NCI-H748 treated with DMSO at 0.1 percent for 48 hours (cell line): ENCODE results near the gene SIPA1L3.
"Not testable (repeated sequence)": the region's sequence is repeated elsewhere in the genome, so short reads cannot be mapped to it uniquely, and the experiment has no call there.

Source experiments
- DNase-seq: peaks from one replicate; lab custom pipeline; 2025; lab: John Stamatoyannopoulos, UW

Gene SIPA1L3

GRCh38 chr19:37909661-37910199, 2.7 kb downstream of the SIPA1L3 start:
- no peak for DNase-seq

- no peak for DNase-seq
Observed at GRCh38 chr19:37914908-37915307, 7.9 kb downstream of the SIPA1L3 start.

GRCh38 chr19:37920591-37921450, 13.8 kb downstream of the SIPA1L3 start:
- DNase-seq: no peak

GRCh38 chr19:37924573-37924972, 17.6 kb downstream of the SIPA1L3 start:
- not testable (repeated sequence) for DNase-seq

- no peak for DNase-seq
Observed at GRCh38 chr19:37925212-37925611, 18.2 kb downstream of the SIPA1L3 start.

- no peak for DNase-seq
Observed at GRCh38 chr19:37926255-37926654, 19.2 kb downstream of the SIPA1L3 start.

- no peak for DNase-seq
Observed at GRCh38 chr19:37926711-37927110, 19.7 kb downstream of the SIPA1L3 start.

GRCh38 chr19:37928527-37929286, 21.7 kb downstream of the SIPA1L3 start:
- no peak for DNase-seq

GRCh38 chr19:37929355-37929923, 22.4 kb downstream of the SIPA1L3 start:
- no peak for DNase-seq

- DNase-seq: no peak
Observed at GRCh38 chr19:37930416-37930815, 23.4 kb downstream of the SIPA1L3 start.

GRCh38 chr19:37931881-37932655, 25.1 kb downstream of the SIPA1L3 start:
- no peak for DNase-seq

GRCh38 chr19:37932985-37933936, 26.3 kb downstream of the SIPA1L3 start:
- no peak for DNase-seq

GRCh38 chr19:37933937-37934358, 26.9 kb downstream of the SIPA1L3 start:
- no peak for DNase-seq

- DNase-seq: no peak
Observed at GRCh38 chr19:37935341-37935740, 28.3 kb downstream of the SIPA1L3 start.

- DNase-seq: no peak
Observed at GRCh38 chr19:37936166-37936565, 29.2 kb downstream of the SIPA1L3 start.

- DNase-seq: no peak
Observed at GRCh38 chr19:37936886-37937285, 29.9 kb downstream of the SIPA1L3 start.

- DNase-seq: no peak
Observed at GRCh38 chr19:37938353-37938752, 31.3 kb downstream of the SIPA1L3 start.

GRCh38 chr19:37941782-37942515, 34.9 kb downstream of the SIPA1L3 start:
- DNase-seq: peak; percentile 67

GRCh38 chr19:37942516-37942902, 35.5 kb downstream of the SIPA1L3 start:
- DNase-seq: no peak

GRCh38 chr19:37943480-37943879, 36.5 kb downstream of the SIPA1L3 start:
- no peak for DNase-seq
